ENCODE data around the gene EXOC6B.

The EXOC6B gene

GRCh38 chr2:72821118-72821517 is 4.7 kb downstream of the EXOC6B start:
- Histone ChIP-seq H3K79me2 (ENCODE audit: low read length) (no peaks in the 10 kb centered on the region), H4K20me1 (ENCODE audit: insufficient read depth, low read length) (no peaks in the 10 kb centered on the region), H3K4me3 (ENCODE audit: low read length) (no peak overlapping the region), H3K27ac (ENCODE audit: low read length) (no peak overlapping the region), H3K9me3 (replicated peaks; ENCODE audit: insufficient read depth, low read length) (no peaks in the 10 kb centered on the region), H3K9me2 (replicated peaks; ENCODE audit: insufficient read depth, low read length) (no peaks in the 10 kb centered on the region), H2AFZ (ENCODE audit: low read length) (no peak overlapping the region), H3K36me3 (replicated peaks; ENCODE audit: insufficient read depth, low read length) (no peaks in the 10 kb centered on the region), H3K4me2 (ENCODE audit: low read depth, low read length) (no peak overlapping the region), H3K9ac (ENCODE audit: low read length) (no peak overlapping the region), H3K4me1 (ENCODE audit: low read length) (peaks cover 7% of the 10 kb centered on the region; the same call in 1 of the 2 replicates), H3F3A (ENCODE audit: insufficient read depth, low read length) (no peaks in the 10 kb centered on the region), H3K27me3 (replicated peaks; ENCODE audit: insufficient read depth, low read length) (no peaks in the 10 kb centered on the region)
- DNase-seq: no peak
- TF ChIP-seq EZH2 (optimal IDR thresholded peaks at IDR 0.05; ENCODE audit: low read depth, low read length): no peak
- TF ChIP-seq, protein P1, sequence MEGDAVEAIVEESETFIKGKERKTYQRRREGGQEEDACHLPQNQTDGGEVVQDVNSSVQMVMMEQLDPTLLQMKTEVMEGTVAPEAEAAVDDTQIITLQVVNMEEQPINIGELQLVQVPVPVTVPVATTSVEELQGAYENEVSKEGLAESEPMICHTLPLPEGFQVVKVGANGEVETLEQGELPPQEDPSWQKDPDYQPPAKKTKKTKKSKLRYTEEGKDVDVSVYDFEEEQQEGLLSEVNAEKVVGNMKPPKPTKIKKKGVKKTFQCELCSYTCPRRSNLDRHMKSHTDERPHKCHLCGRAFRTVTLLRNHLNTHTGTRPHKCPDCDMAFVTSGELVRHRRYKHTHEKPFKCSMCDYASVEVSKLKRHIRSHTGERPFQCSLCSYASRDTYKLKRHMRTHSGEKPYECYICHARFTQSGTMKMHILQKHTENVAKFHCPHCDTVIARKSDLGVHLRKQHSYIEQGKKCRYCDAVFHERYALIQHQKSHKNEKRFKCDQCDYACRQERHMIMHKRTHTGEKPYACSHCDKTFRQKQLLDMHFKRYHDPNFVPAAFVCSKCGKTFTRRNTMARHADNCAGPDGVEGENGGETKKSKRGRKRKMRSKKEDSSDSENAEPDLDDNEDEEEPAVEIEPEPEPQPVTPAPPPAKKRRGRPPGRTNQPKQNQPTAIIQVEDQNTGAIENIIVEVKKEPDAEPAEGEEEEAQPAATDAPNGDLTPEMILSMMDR (IDR thresholded peaks at IDR 0.05; ENCODE audit: low read length): no peak
- no peak for TF ChIP-seq EZH2phosphoT487 (IDR thresholded peaks at IDR 0.05; ENCODE audit: low read length)

GRCh38 chr2:72819501-72819900 is 6.3 kb downstream of the EXOC6B start:
- Histone ChIP-seq H3K27me3 (replicated peaks; ENCODE audit: insufficient read depth, low read length) (no peaks in the 10 kb centered on the region), H3K4me2 (ENCODE audit: low read depth, low read length) (no peak overlapping the region), H3K79me2 (ENCODE audit: low read length) (no peaks in the 10 kb centered on the region), H3K9ac (ENCODE audit: low read length) (no peak overlapping the region), H4K20me1 (ENCODE audit: insufficient read depth, low read length) (no peaks in the 10 kb centered on the region), H3K36me3 (replicated peaks; ENCODE audit: insufficient read depth, low read length) (no peaks in the 10 kb centered on the region), H2AFZ (ENCODE audit: low read length) (no peak overlapping the region), H3K9me2 (replicated peaks; ENCODE audit: insufficient read depth, low read length) (no peaks in the 10 kb centered on the region), H3K9me3 (replicated peaks; ENCODE audit: insufficient read depth, low read length) (no peaks in the 10 kb centered on the region), H3K4me1 (ENCODE audit: low read length) (no peaks in the 10 kb centered on the region), H3F3A (ENCODE audit: insufficient read depth, low read length) (no peaks in the 10 kb centered on the region), H3K4me3 (ENCODE audit: low read length) (no peak overlapping the region), H3K27ac (ENCODE audit: low read length) (no peak overlapping the region)
- DNase-seq: no peak
- TF ChIP-seq, protein P1 (IDR thresholded peaks at IDR 0.05; ENCODE audit: low read length): no peak
- TF ChIP-seq EZH2 (optimal IDR thresholded peaks at IDR 0.05; ENCODE audit: low read depth, low read length) (no peak), EZH2phosphoT487 (IDR thresholded peaks at IDR 0.05; ENCODE audit: low read length) (no peak)

DNA sequence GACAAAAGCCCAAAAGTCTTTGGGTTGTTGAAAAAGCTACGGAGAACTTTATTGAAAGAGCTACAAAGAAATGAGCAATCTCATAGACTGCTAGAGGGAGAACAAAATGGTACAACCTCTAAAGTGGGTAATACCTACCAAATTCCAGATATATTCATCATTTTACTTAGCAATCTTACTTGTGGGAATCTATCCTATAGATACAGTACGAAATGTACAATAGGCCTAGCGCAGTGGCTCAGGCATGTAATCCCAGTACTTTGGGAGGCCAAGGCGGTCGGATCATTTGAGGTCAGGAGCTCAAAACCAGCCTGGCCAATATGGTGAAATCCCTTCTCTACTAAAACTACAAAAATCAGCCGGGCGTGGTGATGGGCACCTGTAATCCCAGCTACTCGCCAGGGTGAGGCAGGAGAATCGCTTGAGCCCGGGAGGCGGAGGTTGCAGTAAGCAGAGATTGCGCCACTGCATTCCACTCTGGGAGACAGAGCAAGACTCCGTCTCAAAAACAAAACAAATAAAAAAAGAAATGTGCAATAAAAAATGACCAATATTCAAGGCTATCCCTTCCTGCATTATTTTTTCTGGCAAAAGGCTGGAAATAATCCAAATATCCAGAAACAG is 10.1 kb downstream of the EXOC6B start:
- no peaks in the 10 kb centered on the region for H3K9me3 ChIP-seq (replicated peaks; ENCODE audit: insufficient read depth, low read length)
- no peaks in the 10 kb centered on the region for H3K4me1 ChIP-seq (ENCODE audit: low read length)
- H3K9me2 ChIP-seq (replicated peaks; ENCODE audit: insufficient read depth, low read length): no peaks in the 10 kb centered on the region
- no peaks in the 10 kb centered on the region for H3F3A ChIP-seq (ENCODE audit: insufficient read depth, low read length)
- no peaks in the 10 kb centered on the region for H4K20me1 ChIP-seq (ENCODE audit: insufficient read depth, low read length)
- H3K4me2 ChIP-seq (ENCODE audit: low read depth, low read length): no peak overlapping the region
- H3K36me3 ChIP-seq (replicated peaks; ENCODE audit: insufficient read depth, low read length): no peaks in the 10 kb centered on the region
- H3K79me2 ChIP-seq (ENCODE audit: low read length): no peaks in the 10 kb centered on the region
- no peak for DNase-seq
- H2AFZ ChIP-seq (ENCODE audit: low read length): no peak overlapping the region
- no peak overlapping the region for H3K27ac ChIP-seq (ENCODE audit: low read length)
- H3K9ac ChIP-seq (ENCODE audit: low read length): no peak overlapping the region
- no peak for TF ChIP-seq EZH2phosphoT487 (IDR thresholded peaks at IDR 0.05; ENCODE audit: low read length)
- TF ChIP-seq, protein P1 (IDR thresholded peaks at IDR 0.05; ENCODE audit: low read length): no peak
- TF ChIP-seq EZH2 (optimal IDR thresholded peaks at IDR 0.05; ENCODE audit: low read depth, low read length): no peak
- no peak overlapping the region for H3K4me3 ChIP-seq (ENCODE audit: low read length)
- H3K27me3 ChIP-seq (replicated peaks; ENCODE audit: insufficient read depth, low read length): no peaks in the 10 kb centered on the region

Measured in MM.1S (cell line).